HL-60 (cell line): ENCODE data around the gene ELF2.

Experiments
- POLR2AphosphoS5 ChIP-seq: IDR thresholded peaks from 2 replicates; pipeline ENCODE4 v1.6.1; 2012; ENCODE audit warnings: low read depth
- TF ChIP-seq, protein P1 (sequence below): IDR thresholded peaks from one replicate; pipeline ENCODE4 v1.5.1; 2011; ENCODE audit warnings: low read length, control low read depth, inconsistent platforms; ENCODE audit not compliant: insufficient read depth

DNA sequence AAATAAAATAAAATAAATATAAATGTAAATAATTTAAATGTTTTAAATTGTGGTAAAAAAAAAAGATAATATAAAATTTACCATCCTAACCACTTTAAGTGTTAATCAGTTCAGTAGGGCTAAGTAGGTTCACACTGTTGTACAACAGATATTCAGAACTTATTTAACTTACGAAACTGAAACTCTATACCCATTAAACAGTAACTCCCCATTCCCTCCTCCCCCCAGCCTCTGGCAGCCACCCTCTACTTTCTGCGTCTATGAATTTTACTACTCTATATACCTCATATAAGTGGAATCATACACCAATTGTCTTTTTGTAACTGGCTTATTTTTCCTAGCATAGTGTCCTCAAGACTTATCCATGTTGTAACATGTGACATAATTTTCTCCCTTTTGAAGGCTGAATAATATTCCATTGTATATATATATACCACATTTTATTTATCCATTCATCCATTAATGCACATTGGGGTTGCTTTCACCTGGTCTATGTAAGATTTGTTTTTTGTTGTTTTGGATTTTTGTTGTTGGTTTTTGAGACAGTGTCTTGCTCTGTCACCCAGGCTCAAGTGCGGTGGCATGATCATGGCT, 32.5 kb upstream of the ELF2 start:
- TF ChIP-seq, protein P1, sequence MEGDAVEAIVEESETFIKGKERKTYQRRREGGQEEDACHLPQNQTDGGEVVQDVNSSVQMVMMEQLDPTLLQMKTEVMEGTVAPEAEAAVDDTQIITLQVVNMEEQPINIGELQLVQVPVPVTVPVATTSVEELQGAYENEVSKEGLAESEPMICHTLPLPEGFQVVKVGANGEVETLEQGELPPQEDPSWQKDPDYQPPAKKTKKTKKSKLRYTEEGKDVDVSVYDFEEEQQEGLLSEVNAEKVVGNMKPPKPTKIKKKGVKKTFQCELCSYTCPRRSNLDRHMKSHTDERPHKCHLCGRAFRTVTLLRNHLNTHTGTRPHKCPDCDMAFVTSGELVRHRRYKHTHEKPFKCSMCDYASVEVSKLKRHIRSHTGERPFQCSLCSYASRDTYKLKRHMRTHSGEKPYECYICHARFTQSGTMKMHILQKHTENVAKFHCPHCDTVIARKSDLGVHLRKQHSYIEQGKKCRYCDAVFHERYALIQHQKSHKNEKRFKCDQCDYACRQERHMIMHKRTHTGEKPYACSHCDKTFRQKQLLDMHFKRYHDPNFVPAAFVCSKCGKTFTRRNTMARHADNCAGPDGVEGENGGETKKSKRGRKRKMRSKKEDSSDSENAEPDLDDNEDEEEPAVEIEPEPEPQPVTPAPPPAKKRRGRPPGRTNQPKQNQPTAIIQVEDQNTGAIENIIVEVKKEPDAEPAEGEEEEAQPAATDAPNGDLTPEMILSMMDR: no peak
- TF ChIP-seq POLR2AphosphoS5: no peak
